B cell (primary cell): ENCODE data around the gene PLPPR5. TPM values are rescaled to one million over a fixed set of nuclear protein-coding genes. Genes with fewer than 3 reads are reported as not detected.

ENCODE experiments used
- ATAC-seq: fragments of 200-7000 bp; cut with Tn5 transposase; one replicate; pipeline ENCODE4 v1.10.0; 2021; ENCODE audit warnings: low read depth, mild to moderate bottlenecking, moderate number of reproducible peaks, moderate library complexity
- CTCF ChIA-PET: fragments of 350-600 bp; sonication (Branson Sonifier 250); formaldehyde crosslinking; loops from one replicate; lab custom pipeline; 2021; ENCODE audit warnings: antibody characterized with exemption, inconsistent platforms; lab: Charles Lee
- POLR2A ChIA-PET: fragments of 350-600 bp; sonication (Branson Sonifier 250); formaldehyde crosslinking; loops from one replicate; lab custom pipeline; 2021; ENCODE audit warnings: antibody characterized with exemption; lab: Charles Lee
- DNase-seq: peaks from one replicate; pipeline ENCODE4 v3.0.0; 2013
- H2AFZ ChIP-seq: 2 replicates; pipeline ENCODE4 v1.6.1; 2012; ENCODE audit warnings: mild to moderate bottlenecking, low read depth, low read length; ENCODE audit not compliant: insufficient read depth, poor library complexity, severe bottlenecking
- H3K27ac ChIP-seq, 2 donors: 1 replicate in 1 of 2; 2 replicates in 1 of 2; pipeline ENCODE4 v1.5.1; 2012 to 2013; ENCODE audit warnings: low read length in 2 of 2, mild to moderate bottlenecking in 2 of 2, moderate library complexity in 1 of 2
- H3K27me3 ChIP-seq, 4 experiments: fragments of 200-600 bp in 1 of 4; sonication (generic) in 1 of 4; replicated peaks in 1 of 4; 1 replicate in 2 of 4; 2 replicates in 2 of 4; pipeline versions ENCODE4 v1.6.1 to v1.7.0; 2013 to 2016; ENCODE audit warnings: low read length in 3 of 4, mild to moderate bottlenecking in 2 of 4, mixed read lengths in 1 of 4, moderate library complexity in 1 of 4; ENCODE audit not compliant: insufficient read depth in 4 of 4, control insufficient read depth in 3 of 4; ENCODE audit errors: control extremely low read depth in 1 of 4
- H3K36me3 ChIP-seq, 2 experiments: replicated peaks in 1 of 2; 1 replicate in 1 of 2; 2 replicates in 1 of 2; pipeline versions ENCODE4 v1.6.1 to v1.7.1; 2013; ENCODE audit warnings: low read length in 1 of 2; ENCODE audit not compliant: insufficient read depth in 2 of 2, control insufficient read depth in 1 of 2; ENCODE audit errors: control extremely low read depth in 1 of 2, extremely low read depth in 1 of 2
- H3K4me1 ChIP-seq, 2 donors: fragments of 200-600 bp in 1 of 2; sonication (generic) in 1 of 2; 1 replicate in 1 of 2; 2 replicates in 1 of 2; pipeline versions ENCODE4 v1.5.1 to v1.6.1; 2013 to 2017; ENCODE audit warnings: low read length in 2 of 2; ENCODE audit not compliant: control insufficient read depth in 2 of 2, insufficient read depth in 2 of 2
- H3K4me2 ChIP-seq: replicated peaks from 2 replicates; pipeline ENCODE3; 2012; ENCODE audit warnings: mild to moderate bottlenecking, low read depth, low read length; ENCODE audit not compliant: poor library complexity, severe bottlenecking
- H3K4me3 ChIP-seq, 5 experiments: fragments of 200-600 bp in 1 of 5; sonication (generic) in 1 of 5; 1 replicate in 3 of 5; 2 replicates in 2 of 5; pipeline versions ENCODE4 v1.5.1 to v1.7.0; 2011 to 2016; ENCODE audit warnings: low read length in 4 of 5, mild to moderate bottlenecking in 4 of 5, low read depth in 2 of 5, control low read depth in 1 of 5, moderate library complexity in 1 of 5; ENCODE audit not compliant: insufficient read depth in 1 of 5; ENCODE audit errors: control extremely low read depth in 1 of 5, extremely low read depth in 1 of 5
- H3K79me2 ChIP-seq: fragments of 200-600 bp; sonication (generic); one replicate; pipeline ENCODE4 v1.6.0; 2016; ENCODE audit warnings: low read length; ENCODE audit not compliant: control insufficient read depth, insufficient read depth
- H3K9ac ChIP-seq: fragments of 200-600 bp; sonication (generic); 2 replicates; pipeline ENCODE4 v1.6.1; 2017; ENCODE audit warnings: mild to moderate bottlenecking, low read length, moderate library complexity
- H3K9me3 ChIP-seq, 3 donors: one replicate each; pipeline versions ENCODE4 v1.6.1 to v1.7.1; 2013; ENCODE audit warnings: low read length in 2 of 3; ENCODE audit not compliant: control insufficient read depth in 2 of 3, insufficient read depth in 1 of 3; ENCODE audit errors: control extremely low read depth in 1 of 3
- H4K20me1 ChIP-seq: 2 replicates; pipeline ENCODE4 v1.6.0; 2012; ENCODE audit warnings: mild to moderate bottlenecking, low read length; ENCODE audit not compliant: insufficient read depth, control insufficient read depth, poor library complexity, severe bottlenecking
- H3K27ac Mint-ChIP-seq: one replicate; pipeline ENCODE4 v1.8.0; 2021; ENCODE audit warnings: mixed read lengths
- H3K27me3 Mint-ChIP-seq: one replicate; pipeline ENCODE4 v1.8.0; 2021; ENCODE audit warnings: mixed read lengths
- H3K4me1 Mint-ChIP-seq: one replicate; pipeline ENCODE4 v1.8.0; 2021; ENCODE audit warnings: mixed read lengths
- H3K4me3 Mint-ChIP-seq: one replicate; pipeline ENCODE4 v1.8.0; 2021; ENCODE audit warnings: mixed read lengths
- H3K9me3 Mint-ChIP-seq: one replicate; pipeline ENCODE4 v1.8.0; 2022; ENCODE audit warnings: mixed read lengths; ENCODE audit not compliant: insufficient read depth
- EZH2 ChIP-seq: IDR thresholded peaks from 2 replicates; pipeline ENCODE4 v1.6.1; 2012; ENCODE audit warnings: borderline replicate concordance, low read depth, mild to moderate bottlenecking, moderate library complexity, low read length; ENCODE audit not compliant: insufficient read depth, poor library complexity, severe bottlenecking
- WGBS: methylation state at CpG from one replicate; pipeline ENCODE4 v1.1.5; 2013; ENCODE audit warnings: missing lambda C conversion rate; ENCODE audit not compliant: insufficient coverage; 5-methylcytosine and 5-hydroxymethylcytosine counted together
- intact Hi-C: fragments of 100-400 bp; cut with micrococcal nuclease; formaldehyde crosslinking; loops from one replicate; pipeline ENCODE4 v1.10.0; 2022
- polyA plus RNA-seq: library from polyadenylated mRNA; depleted of rRNA; stranded (reverse); fragments of >200 nt; gene quantifications from 2 replicates; pipeline ENCODE4 v1.2.3, GENCODE V29; 2012
- total RNA-seq, 2 donors: library from RNA; stranded (reverse); fragments of 120-200 nt in 1 of 2; gene quantifications; 1 replicate in 1 of 2; 2 replicates in 1 of 2; pipeline versions ENCODE4 v1.2.3 to v1.2.4, GENCODE V29; 2013 to 2022
- TF ChIP-seq, protein P1 (sequence below): fragments of 200-600 bp; IDR thresholded peaks from one replicate; pipeline ENCODE4 v1.8.0; 2022; ENCODE audit warnings: antibody characterized with exemption, mild to moderate bottlenecking

Gene PLPPR5
- total and polyA plus RNA-seq, 2 donors (not counting 1 experiment from before 2014, with no cell fraction given), result not detected

DNA sequence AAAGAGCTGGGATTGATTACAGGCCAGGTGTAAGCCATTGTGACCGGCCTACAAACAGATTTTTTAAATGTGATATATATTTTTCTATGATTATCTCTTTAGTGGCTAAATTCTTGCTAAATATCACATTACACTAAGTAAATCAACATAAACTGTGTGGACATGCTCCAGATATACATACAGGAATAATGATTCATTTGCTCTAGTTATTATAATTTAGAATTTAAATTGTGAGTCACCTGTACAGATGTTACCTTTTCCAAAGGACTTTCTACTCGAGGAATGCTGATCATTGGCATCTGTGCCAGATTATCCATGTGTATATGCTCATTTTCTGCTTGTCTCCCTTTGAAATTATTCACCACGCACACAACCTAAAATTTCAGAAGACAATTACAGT, 90.1 kb downstream of the PLPPR5 start:
- Histone ChIP-seq H3K79me2 (no peaks in the 10 kb centered on the region), H3K9me3 (no peaks in the 10 kb centered on the region), H2AFZ (no peak overlapping the region), H3K4me3 (no peak overlapping the region), H4K20me1 (no peaks in the 10 kb centered on the region), H3K27me3 (no peaks in the 10 kb centered on the region), H3K36me3 (no peaks in the 10 kb centered on the region), H3K4me1 (no peaks in the 10 kb centered on the region), H3K27ac (no peak overlapping the region), H3K9ac (no peak overlapping the region), H3K4me2 (no peak overlapping the region)
- Mint-ChIP-seq H3K4me3 (no peak overlapping the region), H3K27ac (no peak overlapping the region), H3K9me3 (no peaks in the 10 kb centered on the region), H3K4me1 (no peaks in the 10 kb centered on the region), H3K27me3 (no peaks in the 10 kb centered on the region)
- WGBS, result 100% methylated on average over 1 of the region's 3 CpGs
- ATAC-seq (no peak), DNase-seq (no peak)
- ChIA-PET POLR2A (no interaction called here), CTCF (no interaction called here)
- no peak for TF ChIP-seq EZH2
- TF ChIP-seq, protein P1, sequence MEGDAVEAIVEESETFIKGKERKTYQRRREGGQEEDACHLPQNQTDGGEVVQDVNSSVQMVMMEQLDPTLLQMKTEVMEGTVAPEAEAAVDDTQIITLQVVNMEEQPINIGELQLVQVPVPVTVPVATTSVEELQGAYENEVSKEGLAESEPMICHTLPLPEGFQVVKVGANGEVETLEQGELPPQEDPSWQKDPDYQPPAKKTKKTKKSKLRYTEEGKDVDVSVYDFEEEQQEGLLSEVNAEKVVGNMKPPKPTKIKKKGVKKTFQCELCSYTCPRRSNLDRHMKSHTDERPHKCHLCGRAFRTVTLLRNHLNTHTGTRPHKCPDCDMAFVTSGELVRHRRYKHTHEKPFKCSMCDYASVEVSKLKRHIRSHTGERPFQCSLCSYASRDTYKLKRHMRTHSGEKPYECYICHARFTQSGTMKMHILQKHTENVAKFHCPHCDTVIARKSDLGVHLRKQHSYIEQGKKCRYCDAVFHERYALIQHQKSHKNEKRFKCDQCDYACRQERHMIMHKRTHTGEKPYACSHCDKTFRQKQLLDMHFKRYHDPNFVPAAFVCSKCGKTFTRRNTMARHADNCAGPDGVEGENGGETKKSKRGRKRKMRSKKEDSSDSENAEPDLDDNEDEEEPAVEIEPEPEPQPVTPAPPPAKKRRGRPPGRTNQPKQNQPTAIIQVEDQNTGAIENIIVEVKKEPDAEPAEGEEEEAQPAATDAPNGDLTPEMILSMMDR, result no peak
- intact Hi-C loops, result no loop called here

- Histone ChIP-seq H3K9me3 (no peaks in the 10 kb centered on the region), H3K27me3 (no peaks in the 10 kb centered on the region), H3K4me2 (no peak overlapping the region), H3K4me3 (no peak overlapping the region), H3K9ac (no peak overlapping the region), H4K20me1 (no peaks in the 10 kb centered on the region), H2AFZ (no peak overlapping the region), H3K27ac (no peak overlapping the region), H3K4me1 (no peaks in the 10 kb centered on the region), H3K79me2 (no peaks in the 10 kb centered on the region), H3K36me3 (no peaks in the 10 kb centered on the region)
- ChIA-PET CTCF (no interaction called here), POLR2A (no interaction called here)
- Mint-ChIP-seq H3K27ac (no peak overlapping the region), H3K27me3 (no peaks in the 10 kb centered on the region), H3K9me3 (no peaks in the 10 kb centered on the region), H3K4me1 (no peaks in the 10 kb centered on the region), H3K4me3 (no peak overlapping the region)
- no CpG with 5 or more reads among the region's 2 CpGs for WGBS
- intact Hi-C loops, result no loop called here
- ATAC-seq, result no peak
- no peak for DNase-seq
- TF ChIP-seq, protein P1, result no peak
- no peak for TF ChIP-seq EZH2
Observed at GRCh38 chr1:98910827-98911226, 93.8 kb downstream of the PLPPR5 start.
